Osteocyte (in vitro differentiated cells): Measurements from ENCODE around the gene SYNE1. TPM values are rescaled to one million over a fixed set of nuclear protein-coding genes. Genes with fewer than 3 reads are reported as not detected.
A peak's percentile ranks its signal among the peaks of the same experiment; 100 is the strongest.

Experiments used
- DNase-seq: peaks from one replicate; pipeline ENCODE4 v3.0.0; 2021; ENCODE audit warnings: mixed read lengths; ENCODE audit not compliant: unreplicated experiment; ENCODE audit errors: extremely low spot score
- H3K27ac Mint-ChIP-seq: one replicate; pipeline ENCODE4 v1.8.0; 2021; ENCODE audit warnings: mild to moderate bottlenecking, mixed read lengths; ENCODE audit not compliant: unreplicated experiment
- H3K27me3 Mint-ChIP-seq: one replicate; pipeline ENCODE4 v1.8.0; 2021; ENCODE audit warnings: mixed read lengths; ENCODE audit not compliant: unreplicated experiment
- H3K36me3 Mint-ChIP-seq: one replicate; pipeline ENCODE4 v1.8.0; 2021; ENCODE audit warnings: mixed read lengths; ENCODE audit not compliant: unreplicated experiment
- H3K4me1 Mint-ChIP-seq: one replicate; pipeline ENCODE4 v1.8.0; 2021; ENCODE audit warnings: mixed read lengths; ENCODE audit not compliant: unreplicated experiment
- H3K4me3 Mint-ChIP-seq: one replicate; pipeline ENCODE4 v1.8.0; 2021; ENCODE audit warnings: mild to moderate bottlenecking, moderate library complexity, mixed read lengths; ENCODE audit not compliant: unreplicated experiment
- H3K9me3 Mint-ChIP-seq: one replicate; pipeline ENCODE4 v1.8.0; 2021; ENCODE audit warnings: mixed read lengths; ENCODE audit not compliant: unreplicated experiment
- CTCF ChIP-seq: fragments of 200-600 bp; sonication (generic); IDR thresholded peaks from 2 replicates; pipeline ENCODE4 v1.5.0; 2021; ENCODE audit warnings: antibody characterized with exemption, mild to moderate bottlenecking, moderate library complexity
- total RNA-seq: library from RNA; stranded (reverse); gene quantifications from 2 replicates; pipeline ENCODE4 v1.2.1, GENCODE V29; 2021

Gene SYNE1
- total RNA-seq, 1 donor from 2014 or later = 130 TPM

- no peak for TF ChIP-seq CTCF
- H3K4me3 Mint-ChIP-seq = no peak overlapping the region
- no peaks in the 10 kb centered on the region for H3K4me1 Mint-ChIP-seq
These were observed 265.4 kb downstream of the SYNE1 start for GRCh38 chr6:152371775-152372174.

GRCh38 chr6:152368751-152369624, 268.2 kb downstream of the SYNE1 start:
- no peak for DNase-seq
- Mint-ChIP-seq H3K27me3 (no peaks in the 10 kb centered on the region), H3K27ac (no peak overlapping the region), H3K9me3 (no peaks in the 10 kb centered on the region), H3K36me3 (peaks cover 68% of the 10 kb centered on the region), H3K4me3 (no peak overlapping the region), H3K4me1 (no peaks in the 10 kb centered on the region)
- TF ChIP-seq CTCF = no peak

More at GRCh38 chr6:152371775-152372174, 265.4 kb downstream of the SYNE1 start:
- Mint-ChIP-seq H3K9me3 (no peaks in the 10 kb centered on the region), H3K36me3 (peaks cover 70% of the 10 kb centered on the region), H3K27ac (no peak overlapping the region), H3K27me3 (no peaks in the 10 kb centered on the region)
- DNase-seq = no peak

- Mint-ChIP-seq H3K4me3 (no peak overlapping the region), H3K4me1 (no peaks in the 10 kb centered on the region), H3K27me3 (no peaks in the 10 kb centered on the region), H3K9me3 (no peaks in the 10 kb centered on the region), H3K27ac (no peak overlapping the region), H3K36me3 (peaks cover 51% of the 10 kb centered on the region)
- DNase-seq = no peak
- no peak for TF ChIP-seq CTCF
These were observed 272.3 kb downstream of the SYNE1 start for GRCh38 chr6:152364866-152365265.

- no peak overlapping the region for H3K4me3 Mint-ChIP-seq
- H3K27ac Mint-ChIP-seq = no peak overlapping the region
- peaks cover 5% of the 10 kb centered on the region for H3K4me1 Mint-ChIP-seq
- H3K36me3 Mint-ChIP-seq = peaks cover 48% of the 10 kb centered on the region
- DNase-seq = no peak
- H3K9me3 Mint-ChIP-seq = no peaks in the 10 kb centered on the region
- no peak for TF ChIP-seq CTCF
- no peaks in the 10 kb centered on the region for H3K27me3 Mint-ChIP-seq
These were observed 277.1 kb downstream of the SYNE1 start for GRCh38 chr6:152360034-152360433.

GRCh38 chr6:152356662-152357061, 280.5 kb downstream of the SYNE1 start:
- Mint-ChIP-seq H3K4me3 (no peak overlapping the region), H3K4me1 (peaks cover 5% of the 10 kb centered on the region), H3K27me3 (no peaks in the 10 kb centered on the region), H3K36me3 (peaks cover 54% of the 10 kb centered on the region), H3K9me3 (no peaks in the 10 kb centered on the region), H3K27ac (peak overlapping the region; percentile 24)
- TF ChIP-seq CTCF = peak; percentile 33
- no peak for DNase-seq
